A673 (cell line): ENCODE measurements around the gene FBXL17.

Experiments
- CTCF ChIP-seq: fragments of 300-800, 200-600 bp; sonication (generic); conservative IDR thresholded peaks from 2 replicates; pipeline ENCODE4 v1.5.1; 2017; ENCODE audit warnings: low read depth, mild to moderate bottlenecking, antibody characterized with exemption, low read length, moderate library complexity, mixed read lengths
- EZH2 ChIP-seq: fragments of 200-600 bp; sonication (generic); IDR thresholded peaks from 2 replicates; pipeline ENCODE4 v1.6.1; 2017; ENCODE audit warnings: borderline replicate concordance, low read depth, mild to moderate bottlenecking, mixed read lengths, antibody characterized with exemption, low read length; ENCODE audit not compliant: poor library complexity, severe bottlenecking

- no peak for TF ChIP-seq CTCF
- no peak for TF ChIP-seq EZH2
Measured at GRCh38 chr5:108078345-108078744, 303.6 kb downstream of the FBXL17 start.
